ENCODE results near the gene JUN.

Gene JUN

DNA sequence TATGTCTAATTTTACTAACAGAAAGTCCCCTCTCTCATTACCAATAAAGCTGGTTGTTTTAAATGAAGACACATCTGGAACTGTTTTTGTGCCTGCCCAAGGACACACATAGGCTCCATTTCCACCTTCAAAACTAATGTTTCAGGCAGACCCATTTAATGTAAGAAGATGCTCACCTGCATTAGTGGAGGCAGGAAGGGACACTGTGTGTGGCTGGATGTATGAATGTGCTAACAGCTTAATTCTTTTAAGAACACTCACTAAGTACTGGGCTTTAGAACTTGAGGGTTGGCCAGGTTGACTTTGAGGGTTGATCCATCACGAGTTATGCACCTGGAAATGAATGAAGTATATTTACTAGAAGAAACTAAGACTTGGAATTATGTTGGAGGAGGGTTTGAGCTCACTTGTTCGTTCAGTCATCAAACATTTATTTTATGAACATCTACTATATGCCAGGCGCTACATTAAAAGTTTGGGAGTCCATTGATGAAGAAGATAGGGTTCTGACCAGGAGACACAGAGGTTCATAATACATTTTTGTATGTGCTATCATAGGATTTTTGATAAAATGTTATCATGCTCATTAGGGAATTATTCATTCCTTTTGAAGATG is 5.4 kb downstream of the JUN start:
- H3K27ac ChIP-seq, result no peak overlapping the region
- TF ChIP-seq, protein P1, sequence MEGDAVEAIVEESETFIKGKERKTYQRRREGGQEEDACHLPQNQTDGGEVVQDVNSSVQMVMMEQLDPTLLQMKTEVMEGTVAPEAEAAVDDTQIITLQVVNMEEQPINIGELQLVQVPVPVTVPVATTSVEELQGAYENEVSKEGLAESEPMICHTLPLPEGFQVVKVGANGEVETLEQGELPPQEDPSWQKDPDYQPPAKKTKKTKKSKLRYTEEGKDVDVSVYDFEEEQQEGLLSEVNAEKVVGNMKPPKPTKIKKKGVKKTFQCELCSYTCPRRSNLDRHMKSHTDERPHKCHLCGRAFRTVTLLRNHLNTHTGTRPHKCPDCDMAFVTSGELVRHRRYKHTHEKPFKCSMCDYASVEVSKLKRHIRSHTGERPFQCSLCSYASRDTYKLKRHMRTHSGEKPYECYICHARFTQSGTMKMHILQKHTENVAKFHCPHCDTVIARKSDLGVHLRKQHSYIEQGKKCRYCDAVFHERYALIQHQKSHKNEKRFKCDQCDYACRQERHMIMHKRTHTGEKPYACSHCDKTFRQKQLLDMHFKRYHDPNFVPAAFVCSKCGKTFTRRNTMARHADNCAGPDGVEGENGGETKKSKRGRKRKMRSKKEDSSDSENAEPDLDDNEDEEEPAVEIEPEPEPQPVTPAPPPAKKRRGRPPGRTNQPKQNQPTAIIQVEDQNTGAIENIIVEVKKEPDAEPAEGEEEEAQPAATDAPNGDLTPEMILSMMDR (conservative IDR thresholded peaks at IDR 0.05), result no peak

DNA sequence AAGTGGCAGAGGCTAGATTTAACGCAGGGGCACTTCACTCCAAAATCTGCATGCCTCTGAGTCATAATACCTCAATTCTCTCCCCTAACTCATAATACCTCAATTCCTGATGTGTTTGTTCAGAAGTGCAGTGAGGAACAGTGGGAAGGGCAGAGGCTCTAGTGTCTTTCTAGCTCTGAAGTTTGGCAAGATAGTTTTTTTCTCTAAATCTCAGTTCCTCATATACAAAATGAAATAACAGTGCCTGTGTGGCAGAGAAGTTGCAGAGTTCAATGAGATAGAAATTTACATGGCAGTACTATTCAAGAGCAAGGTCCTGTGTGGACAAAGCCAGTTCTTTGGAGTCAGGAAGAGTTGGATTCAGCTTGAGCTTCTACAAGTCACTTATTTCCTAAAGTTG is 9.8 kb downstream of the JUN start:
- peak overlapping the region; percentile 86 for H3K27ac ChIP-seq
- TF ChIP-seq, protein P1 (conservative IDR thresholded peaks at IDR 0.05), result no peak

GRCh38 chr1:58773406-58773840 is 10.4 kb downstream of the JUN start:
- peak overlapping the region; percentile 86 for H3K27ac ChIP-seq
- TF ChIP-seq, protein P1 (conservative IDR thresholded peaks at IDR 0.05), result no peak

DNA sequence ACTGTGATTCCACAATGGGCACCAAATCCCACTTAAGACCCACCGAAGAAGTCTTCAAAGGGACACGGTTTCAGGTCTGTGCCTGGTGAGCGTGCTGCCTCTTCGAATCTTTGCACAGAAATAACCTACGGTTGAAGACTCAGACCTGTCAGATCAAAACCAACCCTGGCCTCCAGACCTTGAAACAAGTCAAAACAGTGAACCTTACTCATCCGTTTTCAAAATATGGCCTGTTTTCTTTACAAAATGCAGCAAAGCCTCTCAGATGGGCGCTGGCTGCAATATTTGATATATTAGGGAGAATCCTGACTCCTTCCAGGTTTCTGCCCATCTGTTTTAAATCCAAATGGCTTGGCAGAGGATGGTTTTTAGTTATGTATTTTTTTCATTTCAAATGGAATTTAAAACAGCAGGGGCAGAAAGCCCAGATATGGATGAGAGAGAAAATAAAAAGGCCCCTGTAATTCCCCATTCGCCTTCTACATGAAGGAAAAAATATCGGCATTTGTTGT is 14.0 kb downstream of the JUN start:
- H3K27ac ChIP-seq, result no peak overlapping the region
- TF ChIP-seq, protein P1 (conservative IDR thresholded peaks at IDR 0.05), result no peak

DNA sequence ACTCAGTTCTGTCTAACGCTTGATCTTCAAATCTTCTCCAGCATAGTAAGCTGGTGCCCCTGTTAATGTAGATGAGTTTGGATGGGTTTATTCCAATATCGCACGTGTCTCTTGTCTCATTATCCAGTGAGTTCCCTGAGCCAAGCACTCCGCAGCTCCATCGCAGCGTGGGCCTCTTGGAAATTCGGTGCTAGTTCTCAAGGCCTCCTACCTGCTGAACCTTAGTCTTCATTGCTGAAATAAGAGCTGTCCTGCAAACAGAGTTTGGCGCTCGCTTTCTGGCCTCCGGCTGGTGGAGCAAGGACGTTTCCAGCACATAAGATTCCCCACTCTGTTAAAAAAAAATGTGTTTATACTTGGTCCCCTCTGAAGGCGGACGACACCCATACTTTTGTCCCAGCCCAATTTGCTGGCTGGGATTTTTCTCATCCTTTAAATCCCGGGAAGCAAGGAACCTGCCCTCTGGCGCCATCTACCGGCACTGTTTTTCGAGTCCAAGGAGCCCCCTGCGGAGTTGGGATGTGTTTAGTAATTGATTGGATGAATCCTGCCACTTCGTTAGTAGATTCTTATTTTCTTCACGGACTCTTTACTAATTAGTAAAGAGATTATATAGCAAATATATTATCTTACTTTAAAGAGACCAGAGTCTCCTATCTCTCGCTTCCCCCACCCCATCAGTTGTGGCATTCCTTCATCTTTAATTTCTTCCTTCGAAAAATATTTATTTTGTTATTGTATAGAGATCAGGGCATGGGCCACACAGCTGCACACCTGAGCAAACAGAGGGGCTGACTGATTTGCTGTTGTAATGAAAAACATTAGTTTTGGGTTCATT is 14.7 kb downstream of the JUN start:
- H3K27ac ChIP-seq, result no peak overlapping the region
- TF ChIP-seq, protein P1 (conservative IDR thresholded peaks at IDR 0.05), result peak; percentile 93

DNA sequence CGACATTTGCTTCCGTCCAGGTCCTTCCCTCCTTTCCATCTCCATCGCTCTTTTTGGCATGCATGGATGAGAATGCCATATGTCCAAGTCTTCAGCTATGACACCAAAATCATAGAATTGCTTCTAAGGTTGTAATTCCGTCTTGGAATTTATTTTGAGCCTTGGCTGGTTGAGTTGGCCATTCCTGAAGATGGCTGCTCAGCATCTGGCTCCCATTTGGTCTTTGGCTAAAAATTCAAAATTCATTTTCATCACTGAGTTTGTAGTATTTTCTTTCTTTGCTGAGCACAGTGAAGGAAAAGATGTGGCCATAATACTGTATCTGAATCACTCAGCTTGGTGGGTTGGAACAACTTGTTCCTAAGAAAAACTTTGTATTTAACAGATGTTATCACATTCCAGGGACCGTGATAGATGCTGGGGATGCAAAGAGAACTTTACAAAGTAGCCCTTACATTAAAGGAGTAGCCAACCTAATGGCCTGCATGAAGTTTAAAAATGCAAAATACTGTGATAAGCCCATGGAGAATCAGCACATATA is 15.6 kb downstream of the JUN start:
- no peak overlapping the region for H3K27ac ChIP-seq
- TF ChIP-seq, protein P1 (conservative IDR thresholded peaks at IDR 0.05), result no peak

- TF ChIP-seq, protein P1 (conservative IDR thresholded peaks at IDR 0.05), result no peak
- no peak overlapping the region for H3K27ac ChIP-seq
These were observed 16.7 kb downstream of the JUN start for GRCh38 chr1:58767143-58767542.

Measured in VCaP (cell line).